Measurements from ENCODE around the gene TFDP2.
"Not testable (repeated sequence)": the region's sequence is repeated elsewhere in the genome, so short reads cannot be mapped to it uniquely, and the experiment has no call there.

The TFDP2 gene

GRCh38 chr3:141928631-141929270, 220.6 kb downstream of the TFDP2 start:
- no peak for DNase-seq (ENCODE audit: low read depth)

GRCh38 chr3:141926929-141927328, 222.4 kb downstream of the TFDP2 start:
- no peak for DNase-seq (ENCODE audit: low read depth)

GRCh38 chr3:141925677-141926076, 223.7 kb downstream of the TFDP2 start:
- not testable (repeated sequence) for DNase-seq (ENCODE audit: low read depth)

GRCh38 chr3:141921316-141921715, 228.0 kb downstream of the TFDP2 start:
- no peak for DNase-seq (ENCODE audit: low read depth)

GRCh38 chr3:141920701-141921100, 228.6 kb downstream of the TFDP2 start:
- DNase-seq (ENCODE audit: low read depth): no peak

GRCh38 chr3:141915766-141916165, 233.6 kb downstream of the TFDP2 start:
- no peak for DNase-seq (ENCODE audit: low read depth)

- DNase-seq (ENCODE audit: low read depth): no peak
These were observed 234.3 kb downstream of the TFDP2 start for GRCh38 chr3:141915016-141915415.

- no peak for DNase-seq (ENCODE audit: low read depth)
These were observed 235.0 kb downstream of the TFDP2 start for GRCh38 chr3:141914311-141914710.

GRCh38 chr3:141913150-141913811, 236.1 kb downstream of the TFDP2 start:
- peak; percentile 78 for DNase-seq (ENCODE audit: low read depth)

- not testable (repeated sequence) for DNase-seq (ENCODE audit: low read depth)
These were observed 239.4 kb downstream of the TFDP2 start for GRCh38 chr3:141909986-141910385.

GRCh38 chr3:141909408-141909807, 239.9 kb downstream of the TFDP2 start:
- DNase-seq (ENCODE audit: low read depth): no peak

- no peak for DNase-seq (ENCODE audit: low read depth)
These were observed 244.2 kb downstream of the TFDP2 start for GRCh38 chr3:141905129-141905528.

- no peak for DNase-seq (ENCODE audit: low read depth)
These were observed 245.1 kb downstream of the TFDP2 start for GRCh38 chr3:141904203-141904602.

- no peak for DNase-seq (ENCODE audit: low read depth)
These were observed 247.4 kb downstream of the TFDP2 start for GRCh38 chr3:141901914-141902313.

GRCh38 chr3:141900343-141900742, 249.0 kb downstream of the TFDP2 start:
- no peak for DNase-seq (ENCODE audit: low read depth)

- no peak for DNase-seq (ENCODE audit: low read depth)
These were observed 250.4 kb downstream of the TFDP2 start for GRCh38 chr3:141898908-141899307.

GRCh38 chr3:141895731-141896130, 253.6 kb downstream of the TFDP2 start:
- DNase-seq (ENCODE audit: low read depth): no peak

- peak; percentile 90 for DNase-seq (ENCODE audit: low read depth)
These were observed 254.7 kb downstream of the TFDP2 start for GRCh38 chr3:141894524-141895176.
